ENCODE measurements around the gene MCFD2. TPM values are rescaled to one million over a fixed set of nuclear protein-coding genes. Genes with fewer than 3 reads are reported as not detected.

Gene MCFD2
- total RNA-seq, 1 donor from 2014 or later = 48.9 TPM

DNA sequence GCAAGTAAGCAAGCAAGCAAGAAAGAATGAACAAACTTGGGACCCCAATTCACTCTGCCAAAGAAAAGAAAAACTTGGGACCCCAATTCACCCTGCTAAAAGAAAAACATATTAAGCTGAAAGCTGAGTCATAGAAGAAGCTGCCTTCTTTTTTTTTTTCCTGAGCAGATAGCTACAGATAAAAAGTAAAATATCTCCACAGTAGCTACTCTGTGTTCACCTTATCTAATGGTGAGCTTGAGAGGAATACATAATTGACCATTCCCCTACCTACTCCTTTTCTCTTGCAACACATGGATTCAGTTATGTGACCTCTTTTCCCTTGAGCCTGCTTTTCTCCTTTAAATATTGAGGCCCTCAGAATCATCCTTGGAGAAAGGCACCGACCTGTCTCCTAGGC lies 63.0 kb downstream of the MCFD2 start:
- intact Hi-C loops (cut with micrococcal nuclease) = no loop called here

GRCh38 chr2:46852124-46852523 lies 63.5 kb downstream of the MCFD2 start:
- intact Hi-C loops (cut with micrococcal nuclease) = no loop called here

Other genes with a start within 250 kb of the MCFD2 start
- 7.8 and 8.2 TPM in 2 replicates for gene SOCS5, start 216.5 kb downstream of the MCFD2 start, total RNA-seq
- 112 and 113 TPM in 2 replicates for gene TTC7A, start 25.4 kb upstream of the MCFD2 start, total RNA-seq
- 0.22 TPM in 1 of 2 replicates, not detected in the other for gene STPG4, start 239.5 kb upstream of the MCFD2 start, total RNA-seq